HepG2 (cell line): Measurements from ENCODE around the gene E2F1. TPM values are rescaled to one million over a fixed set of nuclear protein-coding genes. Genes with fewer than 3 reads are reported as not detected.

Experiments used
- ATAC-seq: fragments of 200-7000 bp; cut with Tn5 transposase; 3 replicates; pipeline ENCODE4 v1.9.1; 2020; ENCODE audit warnings: mild to moderate bottlenecking, moderate library complexity
- BruUV-seq: library from RNA; stranded (reverse); fragments of 400-500 nt; replicated peaks from 2 replicates; lab custom pipeline; 2021; lab: Mats Ljungman, UMichigan
- CTCF ChIA-PET: fragments of 300-600 bp; formaldehyde crosslinking; extraction: SDS; loops from one replicate; lab custom pipeline; 2021; ENCODE audit warnings: low total read pairs, inconsistent platforms, low intra/inter-chr PET ratio; lab: Yijun Ruan, JAX
- POLR2A ChIA-PET: fragments of 350-600 bp; sonication (Branson Sonifier 250); formaldehyde crosslinking; loops from one replicate; lab custom pipeline; 2020; ENCODE audit warnings: antibody characterized with exemption, inconsistent platforms; lab: Yijun Ruan, JAX
- DNase-seq: peaks from one replicate; pipeline ENCODE4 v3.0.0-alpha.2; 2015; ENCODE audit warnings: low spot score
- FAIRE-seq: peaks from 3 replicates; lab custom pipeline; 2011; peaks lifted over from hg19 to GRCh38; lab: Jason Lieb, UNC
- H2AFZ ChIP-seq: one replicate; pipeline ENCODE4 v1.6.1; 2011; ENCODE audit warnings: low read length, inconsistent platforms
- H3K27ac ChIP-seq: fragments of 300-600 bp; 3 replicates; pipeline ENCODE4 v1.8.0; 2011; ENCODE audit warnings: mixed run types, mild to moderate bottlenecking, mixed read lengths, low read length, inconsistent platforms; ENCODE audit not compliant: insufficient read depth; ENCODE audit errors: extremely low read length
- H3K27me3 ChIP-seq, 2 experiments: fragments of 200-600 bp in 1 of 2; 2 replicates in 1 of 2; 3 replicates in 1 of 2; pipeline versions ENCODE4 v1.6.0 to v1.8.0; 2011; ENCODE audit warnings: low read length in 2 of 2, mild to moderate bottlenecking in 2 of 2, moderate library complexity in 2 of 2, inconsistent platforms in 1 of 2; ENCODE audit not compliant: insufficient read depth in 2 of 2, control insufficient read depth in 1 of 2
- H3K36me3 ChIP-seq, 2 experiments: fragments of 200-600 bp in 1 of 2; replicated peaks in 1 of 2; 2 replicates in 1 of 2; 3 replicates in 1 of 2; pipeline versions ENCODE4 v1.5.1 to v1.8.0; 2011; ENCODE audit warnings: low read length in 2 of 2, inconsistent platforms in 1 of 2; ENCODE audit not compliant: insufficient read depth in 2 of 2, control insufficient read depth in 1 of 2
- H3K4me1 ChIP-seq: 2 replicates; pipeline ENCODE4 v1.5.1; 2012; ENCODE audit warnings: low read length, inconsistent platforms; ENCODE audit not compliant: insufficient read depth
- H3K4me2 ChIP-seq: 2 replicates; pipeline ENCODE4 v1.6.0; 2011; ENCODE audit warnings: low read depth, low read length, inconsistent platforms
- H3K4me3 ChIP-seq, 3 experiments: fragments of 200-600 bp in 1 of 3; sonication (generic), shearing (Covaris generic) in 1 of 3; replicated peaks in 1 of 3; 2 replicates each; pipeline ENCODE4 v1.5.1; 2011 to 2016; ENCODE audit warnings: low read length in 3 of 3, inconsistent platforms in 2 of 3, low read depth in 2 of 3, mild to moderate bottlenecking in 2 of 3, control low read depth in 1 of 3, mixed read lengths in 1 of 3; ENCODE audit not compliant: insufficient read depth in 1 of 3
- H3K79me2 ChIP-seq: one replicate; pipeline ENCODE4 v1.6.1; 2011; ENCODE audit warnings: low read length, inconsistent platforms; ENCODE audit not compliant: insufficient read depth
- H3K9ac ChIP-seq: 2 replicates; pipeline ENCODE4 v1.6.0; 2011; ENCODE audit warnings: mild to moderate bottlenecking, low read depth, low read length, inconsistent platforms; ENCODE audit not compliant: insufficient read depth
- H3K9me3 ChIP-seq: 2 replicates; pipeline ENCODE4 v1.5.1; 2012; ENCODE audit warnings: mild to moderate bottlenecking, low read length
- H4K20me1 ChIP-seq: 2 replicates; pipeline ENCODE4 v1.6.0; 2011; ENCODE audit warnings: inconsistent platforms, mild to moderate bottlenecking, low read length, moderate library complexity; ENCODE audit not compliant: insufficient read depth
- CCDC6 ChIP-seq: sonication (generic); formaldehyde crosslinking; IDR thresholded peaks from 2 replicates; pipeline ENCODE4 v1.8.1; 2022; ENCODE audit warnings: mild to moderate bottlenecking, missing genetic modification reagents, moderate library complexity
- CENPBD1 ChIP-seq: sonication (generic); formaldehyde crosslinking; IDR thresholded peaks from 2 replicates; pipeline ENCODE4 v1.8.0; 2022; ENCODE audit warnings: missing genetic modification reagents, low read depth, mild to moderate bottlenecking, borderline replicate concordance
- FOXM1 ChIP-seq: sonication (generic); formaldehyde crosslinking; IDR thresholded peaks from 2 replicates; pipeline ENCODE4 v1.5.0; 2020; ENCODE audit warnings: missing genetic modification reagents
- GFI1 ChIP-seq: sonication (generic); formaldehyde crosslinking; IDR thresholded peaks from 2 replicates; pipeline ENCODE4 v1.5.0; 2020; ENCODE audit warnings: missing genetic modification reagents, mild to moderate bottlenecking, borderline replicate concordance
- GMEB1 ChIP-seq: sonication (generic); formaldehyde crosslinking; IDR thresholded peaks from 2 replicates; pipeline ENCODE4 v1.5.1; 2020; ENCODE audit warnings: missing genetic modification reagents, mild to moderate bottlenecking, borderline replicate concordance
- HBP1 ChIP-seq: IDR thresholded peaks from 2 replicates; pipeline ENCODE4 v1.6.1; 2016; ENCODE audit warnings: low read depth, control low read depth
- HNF1B ChIP-seq: sonication (generic); formaldehyde crosslinking; IDR thresholded peaks from 2 replicates; pipeline ENCODE4 v1.5.1; 2020; ENCODE audit warnings: mild to moderate bottlenecking, moderate library complexity, missing genetic modification reagents
- MEIS1 ChIP-seq: sonication (generic); formaldehyde crosslinking; IDR thresholded peaks from 2 replicates; pipeline ENCODE4 v1.9.0; 2021; ENCODE audit warnings: mild to moderate bottlenecking, missing genetic modification reagents, moderate library complexity, borderline replicate concordance
- NFKBIZ ChIP-seq: IDR thresholded peaks from 2 replicates; pipeline ENCODE4 v1.6.1; 2018; ENCODE audit warnings: missing genetic modification reagents, missing compliant biosample characterization
- POLR2G ChIP-seq: fragments of 200-400 bp; formaldehyde crosslinking; IDR thresholded peaks from 2 replicates; pipeline ENCODE4 v1.6.1; 2018; ENCODE audit warnings: mild to moderate bottlenecking, low read depth, low read length, moderate library complexity
- RBFOX2 ChIP-seq: fragments of 200-400 bp; formaldehyde crosslinking; IDR thresholded peaks from 2 replicates; pipeline ENCODE4 v1.6.1; 2017; ENCODE audit warnings: low read depth, mild to moderate bottlenecking, low read length
- SUZ12 ChIP-seq: fragments of 150-350 bp; IDR thresholded peaks from 2 replicates; pipeline ENCODE4 v1.6.1; 2014; ENCODE audit warnings: low read depth, low read length
- TBX2 ChIP-seq: sonication (generic); formaldehyde crosslinking; IDR thresholded peaks from 2 replicates; pipeline ENCODE4 v1.5.0; 2020; ENCODE audit warnings: missing genetic modification reagents, mild to moderate bottlenecking, borderline replicate concordance
- ZBTB26 ChIP-seq: IDR thresholded peaks from 2 replicates; pipeline ENCODE4 v1.6.1; 2016; ENCODE audit warnings: missing compliant biosample characterization, missing genetic modification reagents, borderline replicate concordance
- ZFY ChIP-seq: sonication (generic); formaldehyde crosslinking; IDR thresholded peaks from 2 replicates; pipeline ENCODE4 v1.4.0; 2020; ENCODE audit warnings: missing genetic modification reagents
- ZMYM3 ChIP-seq: sonication (generic); formaldehyde crosslinking; IDR thresholded peaks from 2 replicates; pipeline ENCODE4 v1.5.1; 2020; ENCODE audit warnings: mild to moderate bottlenecking, missing genetic modification reagents
- ZNF251 ChIP-seq: sonication (generic); formaldehyde crosslinking; IDR thresholded peaks from 2 replicates; pipeline ENCODE4 v1.9.0; 2021; ENCODE audit warnings: mild to moderate bottlenecking, missing genetic modification reagents
- ZNF790 ChIP-seq: sonication (generic); formaldehyde crosslinking; IDR thresholded peaks from 2 replicates; pipeline ENCODE4 v1.8.0; 2022; ENCODE audit warnings: missing genetic modification reagents, mild to moderate bottlenecking, borderline replicate concordance
- WGBS: methylation state at CpG from one replicate; pipeline ENCODE4 v1.1.6; 2017; ENCODE audit warnings: low lambda C conversion rate; 5-methylcytosine and 5-hydroxymethylcytosine counted together
- in situ Hi-C: cut with HindIII; loops from 2 replicates; pipeline ENCODE4 v1.10.0; 2017; ENCODE audit warnings: low pct_unique_long_range_greater_than_20kb; ENCODE audit not compliant: extremely low pct_ligation_motif_present
- intact Hi-C: fragments of 100-400 bp; cut with micrococcal nuclease; formaldehyde crosslinking; loops from one replicate; pipeline ENCODE4 v1.10.0; 2022; ENCODE audit not compliant: unreplicated experiment
- polyA plus RNA-seq, 8 experiments: library from polyadenylated mRNA; depleted of rRNA in 3 of 8; stranded (reverse) in 7 of 8; unstranded in 1 of 8; fragments of >200 nt; fragmentation: Illumina TruSeq in 4 of 8; extraction: Trizol in 4 of 8; gene quantifications; 2 replicates each; pipeline versions ENCODE4 v1.2.1 to v1.2.3, GENCODE V29; 2011 to 2016; ENCODE audit warnings: low read depth in 4 of 8, missing spikeins in 1 of 8, mixed read lengths in 1 of 8; ENCODE audit not compliant: insufficient read depth in 1 of 8
- total RNA-seq, 5 experiments: library from RNA; depleted of rRNA; stranded (reverse); fragments of >200 nt; fragmentation: Illumina TruSeq; extraction: Trizol; gene quantifications; 2 replicates each; pipeline ENCODE4 v1.2.3, GENCODE V29; 2016; ENCODE audit warnings: low read depth in 1 of 5

The E2F1 gene
- total and polyA plus RNA-seq, 2 of the 13 experiments (the other 11 are each of a cell fraction or from before 2014, with no cell fraction given): 25.5 to 39.4 TPM

GRCh38 chr20:33719277-33719988, 33.2 kb upstream of the E2F1 start:
- peak overlapping the region in 1 of 3 experiments; percentile 21; a peak in 1 of 6 replicates for H3K4me3 ChIP-seq
- CTCF ChIA-PET: no interaction called here
- no peaks in the 10 kb centered on the region for H3K27me3 ChIP-seq
- FAIRE-seq (no peak), DNase-seq (no peak), ATAC-seq (peak; percentile 23)
- intact Hi-C loops (no loop called here), in situ Hi-C loops (no loop called here)
- WGBS: 28% methylated on average over 11 of the region's 13 CpGs
- no peak overlapping the region for H2AFZ ChIP-seq
- no peak overlapping the region for H3K9ac ChIP-seq
- no peaks in the 10 kb centered on the region for H3K79me2 ChIP-seq
- POLR2A ChIA-PET: no interaction called here
- no peaks in the 10 kb centered on the region for H3K36me3 ChIP-seq
- H3K4me2 ChIP-seq: peak overlapping the region; percentile 33
- H3K9me3 ChIP-seq: no peaks in the 10 kb centered on the region
- BruUV-seq: no TSS peak
- peaks cover 75% of the 10 kb centered on the region for H3K4me1 ChIP-seq
- H3K27ac ChIP-seq: no peak overlapping the region
- no peaks in the 10 kb centered on the region for H4K20me1 ChIP-seq
- TF ChIP-seq SUZ12 (no peak), GMEB1 (CRISPR knock-in tag) (no peak), HNF1B (CRISPR knock-in tag) (no peak), HBP1 (CRISPR knock-in tag) (no peak), TBX2 (peak; percentile 59), ZNF790 (CRISPR knock-in tag) (0 out of 2 replicates have a peak, but pooled peaks have one; percentile 6), ZBTB26 (CRISPR knock-in tag) (no peak), GFI1 (CRISPR knock-in tag) (no peak), NFKBIZ (CRISPR knock-in tag) (no peak), ZMYM3 (peak; percentile 98), MEIS1 (CRISPR knock-in tag) (0 out of 2 replicates have a peak, but pooled peaks have one; percentile 24), RBFOX2 (no peak), FOXM1 (CRISPR knock-in tag) (no peak), POLR2G (no peak), CCDC6 (CRISPR knock-in tag) (no peak), ZNF251 (CRISPR knock-in tag) (peak; percentile 50; the same call in 1 of the 2 replicates), ZFY (CRISPR knock-in tag) (0 out of 2 replicates have a peak, but pooled peaks have one; percentile 21), CENPBD1 (CRISPR knock-in tag) (no peak)
